GM18519 (cell line): ENCODE measurements around the gene LTO1.
"Not testable (repeated sequence)": the region's sequence is repeated elsewhere in the genome, so short reads cannot be mapped to it uniquely, and the experiment has no call there.

ENCODE experiments used
- ATAC-seq: cut with Tn5 transposase; IDR thresholded peaks from one replicate; pipeline ENCODE4 v1.9.1; 2021; ENCODE audit warnings: mild to moderate bottlenecking, moderate library complexity; ENCODE audit not compliant: unreplicated experiment, low FRiP score

LTO1 gene

DNA sequence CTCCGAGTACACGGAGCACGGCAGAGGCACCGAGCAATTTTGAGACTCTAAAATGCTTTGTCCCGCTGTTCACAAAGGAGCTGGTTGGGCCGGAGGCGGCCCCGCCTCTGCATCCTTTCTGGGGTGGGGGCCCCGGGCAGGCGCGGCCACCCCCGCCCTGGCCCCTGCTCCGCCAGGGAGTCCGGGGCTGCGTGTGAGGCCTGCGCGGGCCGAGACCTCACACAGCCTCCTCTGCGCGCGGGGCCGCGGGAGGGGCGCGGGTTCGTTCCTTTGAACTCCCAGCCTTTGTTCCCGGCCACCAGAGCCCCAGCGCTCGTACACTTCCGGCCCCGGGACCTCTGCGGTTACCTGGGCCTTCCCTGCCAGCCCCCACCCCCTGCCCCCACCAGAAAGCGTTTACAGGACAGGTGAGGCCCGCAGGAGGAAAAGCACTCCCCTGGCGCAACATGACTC, 27.1 kb upstream of the LTO1 start:
- no peak for ATAC-seq

- ATAC-seq = no peak
These were observed 25.4 kb upstream of the LTO1 start for GRCh38 chr11:69700278-69701140.

GRCh38 chr11:69699213-69699612, 24.1 kb upstream of the LTO1 start:
- ATAC-seq = no peak

DNA sequence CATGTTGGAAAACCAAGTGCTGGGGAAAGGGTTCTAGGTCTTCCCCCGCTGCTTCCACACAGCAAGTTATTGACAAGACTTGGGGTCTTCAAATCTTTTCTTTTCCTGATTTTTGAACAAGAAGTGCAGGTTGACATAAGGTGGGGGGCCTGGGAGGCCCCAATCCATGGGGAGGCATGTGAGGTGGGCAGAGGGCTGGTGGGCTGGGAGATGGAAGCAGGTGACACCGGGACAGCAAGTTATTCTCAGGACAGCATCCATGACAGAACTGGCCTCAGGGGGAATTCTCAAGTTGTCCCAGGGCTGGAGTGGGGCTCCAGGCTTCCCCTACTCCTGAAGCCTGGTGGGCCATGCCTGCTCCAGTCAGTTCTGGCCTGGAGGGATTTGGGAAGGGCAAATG, 23.2 kb upstream of the LTO1 start:
- no peak for ATAC-seq

DNA sequence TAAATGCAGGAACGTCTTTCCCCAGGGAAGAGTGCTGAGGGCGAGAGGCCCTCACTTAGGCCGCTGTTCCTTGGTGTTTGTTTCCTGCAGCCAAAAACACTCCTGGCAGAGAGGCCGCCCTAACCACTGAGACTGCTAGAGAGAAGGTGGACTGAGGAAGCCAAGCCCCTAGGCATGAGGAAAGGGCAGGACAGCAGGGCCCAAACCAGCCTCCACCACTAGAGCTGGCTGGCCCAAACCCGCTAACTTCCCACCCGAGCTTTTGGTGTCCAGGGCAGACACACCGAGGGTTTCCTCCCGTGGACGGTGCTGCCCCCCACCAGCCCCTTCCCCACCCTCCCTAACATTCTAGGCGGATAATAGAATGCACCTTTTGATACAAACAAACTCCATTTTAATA, 22.7 kb upstream of the LTO1 start:
- ATAC-seq = no peak

DNA sequence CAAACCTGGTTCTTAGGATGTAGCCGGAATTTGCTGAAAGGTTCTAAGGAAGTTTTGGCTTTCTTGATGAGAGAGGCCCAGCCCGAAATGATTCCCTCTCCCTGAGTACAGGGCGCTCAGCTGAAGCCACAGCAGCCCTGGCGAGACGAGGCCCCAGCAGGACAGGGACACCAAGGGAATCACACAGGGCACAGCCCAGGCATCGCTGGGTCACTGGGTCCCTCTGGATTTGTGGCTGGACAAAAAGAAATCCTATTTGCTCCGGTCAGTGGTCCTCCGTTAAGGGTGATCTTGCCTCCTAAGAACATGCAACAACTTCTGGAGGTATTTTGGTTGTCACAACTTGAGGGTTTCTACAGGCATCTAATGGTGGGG, 22.3 kb upstream of the LTO1 start:
- no peak for ATAC-seq

DNA sequence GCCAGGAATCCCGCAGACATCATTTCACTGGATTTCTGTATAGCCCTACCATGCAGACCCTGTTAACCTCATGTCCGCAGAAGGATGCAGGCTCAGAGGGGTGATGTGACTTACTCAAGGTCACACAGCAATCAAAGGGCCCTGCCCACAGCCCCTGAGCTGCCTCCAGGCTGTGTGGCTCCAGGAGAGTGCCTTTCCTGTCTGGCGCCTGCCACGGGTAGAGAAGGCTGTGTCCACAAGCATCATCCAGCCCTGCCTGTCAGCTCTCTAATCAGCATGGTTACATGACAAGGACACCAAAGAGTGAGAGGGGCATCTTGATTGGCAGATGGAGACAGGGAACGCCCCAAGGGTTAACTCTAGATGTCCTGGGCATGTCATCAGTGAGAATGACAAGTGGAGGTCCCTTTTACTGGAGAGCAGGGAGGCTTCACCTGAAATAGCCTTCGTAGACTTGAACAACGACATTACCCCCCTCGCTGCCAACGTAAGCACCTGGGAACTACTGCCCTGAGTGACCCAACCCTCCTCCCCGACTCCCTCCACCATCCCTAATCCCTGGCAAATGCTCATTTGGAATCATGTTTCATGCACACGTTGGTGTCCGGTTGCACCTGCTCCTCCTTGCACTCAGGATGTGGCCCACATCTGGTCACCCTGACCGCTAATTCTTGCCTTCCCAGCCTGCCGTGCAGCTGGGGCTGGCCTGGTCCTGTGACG, 21.8 kb upstream of the LTO1 start:
- no peak for ATAC-seq

GRCh38 chr11:69695995-69696394, 20.8 kb upstream of the LTO1 start:
- not testable (repeated sequence) for ATAC-seq

GRCh38 chr11:69695581-69695980, 20.4 kb upstream of the LTO1 start:
- ATAC-seq = no peak

DNA sequence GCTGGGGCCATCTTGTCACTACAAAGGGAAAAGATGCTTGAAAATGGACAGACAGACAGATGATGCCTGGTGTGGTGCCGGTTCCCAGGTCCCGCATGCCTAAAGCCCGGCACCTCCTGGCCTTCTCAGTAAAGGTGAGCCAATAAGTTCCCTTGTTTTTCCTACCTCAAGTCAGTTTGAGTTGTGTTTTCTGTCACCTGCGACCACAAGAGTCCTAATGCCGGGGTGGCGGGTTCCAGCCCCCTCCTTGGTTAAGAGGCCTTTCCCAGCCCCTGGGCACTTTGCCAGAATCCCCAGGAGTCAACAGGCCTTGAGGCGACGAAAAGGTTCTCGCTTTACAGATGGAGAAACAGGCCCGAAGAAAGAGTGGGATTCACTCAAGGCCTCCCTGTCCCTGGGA, 19.6 kb upstream of the LTO1 start:
- ATAC-seq = no peak

DNA sequence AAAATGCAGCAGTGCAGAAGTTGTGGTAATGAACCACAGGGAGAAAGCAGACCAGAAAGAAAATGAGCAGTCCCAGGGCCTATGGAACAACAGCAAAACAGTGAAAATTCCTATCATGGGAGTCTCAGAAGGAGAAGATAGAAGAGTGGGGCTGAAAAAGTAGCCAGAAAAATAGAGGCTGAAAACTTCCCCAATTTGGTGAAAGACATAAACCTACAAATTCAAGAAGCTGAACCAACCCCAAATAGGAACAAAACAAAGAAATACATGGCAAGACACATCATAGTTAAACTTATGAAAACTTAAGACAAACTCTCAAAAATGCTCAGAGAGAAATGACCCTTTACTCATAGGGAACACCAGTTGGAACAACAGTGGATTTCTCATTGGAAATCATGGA, 17.3 kb upstream of the LTO1 start:
- ATAC-seq = no peak

DNA sequence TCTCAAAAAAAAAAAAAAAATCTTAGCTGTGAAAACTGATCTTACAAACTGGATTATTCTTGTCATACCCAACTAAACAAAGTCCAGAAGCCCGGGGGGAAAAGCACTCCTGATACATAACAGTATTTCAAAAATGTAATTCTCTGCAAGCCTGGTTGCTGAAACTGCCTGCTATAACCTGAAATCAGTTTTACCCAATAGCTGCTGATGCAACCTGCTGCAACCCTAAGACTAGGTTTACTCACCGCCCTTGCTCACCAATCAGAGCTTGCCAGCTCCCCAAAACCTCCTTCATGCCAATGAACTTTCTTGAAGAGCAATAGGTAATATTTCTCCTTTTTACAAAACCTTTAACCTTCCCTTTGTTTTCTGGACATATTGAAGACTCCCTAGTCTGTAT, 16.3 kb upstream of the LTO1 start:
- ATAC-seq = no peak

DNA sequence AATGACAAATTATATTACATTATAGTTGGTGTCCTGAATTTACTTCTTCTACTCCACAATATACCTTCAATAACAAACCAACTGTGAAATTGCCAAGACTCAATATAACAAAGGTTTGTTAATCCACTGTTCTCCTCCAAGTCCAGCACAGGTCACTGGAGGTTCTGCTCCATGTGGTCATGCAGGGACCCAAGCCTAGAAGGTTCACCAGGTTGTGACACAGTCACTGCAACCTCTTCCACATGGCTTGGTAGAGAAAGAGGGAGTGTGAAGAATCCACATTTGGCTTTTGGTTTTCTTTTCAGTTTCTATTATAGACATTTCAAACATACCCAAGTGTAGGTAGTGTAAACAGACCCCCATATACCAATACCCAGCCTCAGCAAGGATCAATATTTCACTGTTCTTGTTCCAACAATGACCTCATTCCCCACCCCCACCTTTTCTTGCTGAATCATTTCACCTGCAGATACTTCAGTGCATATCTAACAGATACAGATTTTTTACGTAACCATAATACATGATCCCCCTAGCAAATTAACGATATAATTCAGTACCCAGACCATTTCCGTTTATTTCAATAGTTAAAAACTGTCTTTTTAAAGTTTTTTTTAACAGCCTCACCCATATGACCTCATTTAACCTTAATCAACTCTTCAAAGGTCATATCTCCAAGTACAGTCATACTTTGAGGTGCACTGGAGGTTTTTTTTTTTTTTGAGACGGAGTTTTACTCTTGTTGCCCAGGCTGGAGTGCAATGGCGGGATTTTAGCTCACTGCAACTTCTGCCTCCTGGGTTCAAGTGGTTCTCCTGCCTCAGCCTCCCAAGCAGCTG, 14.5 kb upstream of the LTO1 start:
- ATAC-seq = no peak

DNA sequence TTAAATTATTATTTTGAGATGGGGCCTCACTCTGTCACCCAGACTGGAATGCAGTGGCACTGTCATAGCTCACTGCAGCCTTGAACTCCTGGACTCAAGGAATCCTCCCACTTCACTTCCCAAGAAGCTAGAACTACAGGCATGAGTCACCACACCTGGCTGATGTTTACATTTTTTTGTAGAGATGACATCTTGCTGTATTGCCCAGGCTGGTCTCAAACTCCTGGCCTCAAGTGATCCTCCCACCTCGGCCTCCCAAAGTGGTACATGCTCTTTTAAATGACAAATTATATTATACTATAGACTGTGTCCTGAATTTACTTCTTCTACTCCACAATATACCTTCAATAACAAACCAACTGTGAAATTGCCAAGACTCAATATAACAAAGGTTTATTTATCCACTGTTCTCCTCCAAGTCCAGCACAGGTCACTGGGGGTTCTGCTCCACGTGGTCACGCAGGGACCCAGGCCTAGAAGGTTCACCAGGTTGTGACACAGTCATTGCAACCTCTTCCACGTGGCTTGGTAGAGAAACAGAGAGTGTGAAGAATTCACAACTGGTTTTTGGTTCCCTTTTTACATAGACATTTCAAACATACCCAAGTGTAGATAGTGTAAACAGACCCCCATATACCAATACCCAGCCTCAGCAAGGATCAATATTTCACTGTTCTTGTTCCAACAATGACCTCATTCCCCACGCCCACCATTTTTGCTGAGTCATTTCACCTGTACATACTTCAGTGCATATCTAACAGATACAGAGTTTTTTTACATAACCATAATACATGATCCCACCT, 13.0 kb upstream of the LTO1 start:
- not testable (repeated sequence) for ATAC-seq

DNA sequence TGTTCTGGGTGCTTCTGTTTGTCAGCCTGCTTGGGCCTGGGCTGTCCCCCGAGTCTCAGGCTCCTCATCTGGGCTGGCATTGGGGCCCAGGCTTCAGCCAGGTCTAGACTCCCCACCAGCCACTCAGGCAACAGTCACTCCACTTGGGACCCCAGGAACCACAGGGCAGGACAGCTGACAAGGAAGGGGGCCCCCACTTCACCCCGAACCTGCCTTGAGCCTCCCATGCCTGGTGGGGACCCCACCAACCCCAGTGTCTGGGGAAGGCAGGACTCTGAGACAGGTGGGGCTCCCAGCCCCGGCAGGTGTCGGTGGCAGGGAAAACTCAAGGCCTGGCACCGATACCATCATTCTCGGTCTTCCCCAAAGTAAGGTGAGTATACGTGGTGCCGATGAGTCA, 11.7 kb upstream of the LTO1 start:
- ATAC-seq = no peak

DNA sequence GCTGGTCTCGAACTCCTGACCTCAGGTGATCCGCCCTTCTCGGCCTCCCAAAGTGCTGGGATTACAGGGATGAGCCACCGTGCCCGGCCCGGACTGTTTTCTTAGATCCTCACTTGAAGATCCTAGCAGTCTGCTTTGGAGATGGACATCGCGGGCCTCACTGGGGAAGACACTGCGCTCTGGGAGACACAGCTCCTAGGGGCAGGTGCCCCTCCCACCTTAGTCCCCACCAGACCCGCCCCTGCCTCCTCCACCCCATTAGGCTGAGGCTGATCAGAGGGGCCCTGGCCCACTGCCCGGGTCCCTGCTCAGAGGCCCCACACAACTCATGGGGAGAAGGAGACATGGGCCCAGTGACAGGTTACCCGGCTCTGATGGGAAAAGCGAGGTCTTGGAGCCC, 11.3 kb upstream of the LTO1 start:
- ATAC-seq = no peak

GRCh38 chr11:69685348-69685747, 10.2 kb upstream of the LTO1 start:
- no peak for ATAC-seq

DNA sequence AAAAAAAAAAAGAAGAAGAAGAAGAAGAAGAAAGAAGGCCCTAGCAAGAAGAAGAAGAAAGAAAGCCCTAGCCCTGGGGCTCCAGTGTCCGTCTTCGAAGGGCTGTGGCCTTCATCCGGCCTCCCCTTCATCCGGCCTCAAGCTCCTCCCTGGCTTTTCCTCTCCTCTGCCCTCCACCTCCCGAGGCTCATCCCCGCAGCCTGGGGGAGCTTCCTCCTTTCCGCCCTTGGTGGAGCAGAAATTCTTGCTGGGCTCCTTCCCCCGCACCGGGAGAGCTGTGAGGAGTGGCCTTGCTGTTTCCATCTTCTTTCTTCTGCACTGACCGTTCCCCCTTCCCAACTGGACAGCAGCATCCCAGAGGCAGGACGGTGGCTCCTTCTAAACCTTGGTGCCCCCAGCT, 9.5 kb upstream of the LTO1 start:
- no peak for ATAC-seq

DNA sequence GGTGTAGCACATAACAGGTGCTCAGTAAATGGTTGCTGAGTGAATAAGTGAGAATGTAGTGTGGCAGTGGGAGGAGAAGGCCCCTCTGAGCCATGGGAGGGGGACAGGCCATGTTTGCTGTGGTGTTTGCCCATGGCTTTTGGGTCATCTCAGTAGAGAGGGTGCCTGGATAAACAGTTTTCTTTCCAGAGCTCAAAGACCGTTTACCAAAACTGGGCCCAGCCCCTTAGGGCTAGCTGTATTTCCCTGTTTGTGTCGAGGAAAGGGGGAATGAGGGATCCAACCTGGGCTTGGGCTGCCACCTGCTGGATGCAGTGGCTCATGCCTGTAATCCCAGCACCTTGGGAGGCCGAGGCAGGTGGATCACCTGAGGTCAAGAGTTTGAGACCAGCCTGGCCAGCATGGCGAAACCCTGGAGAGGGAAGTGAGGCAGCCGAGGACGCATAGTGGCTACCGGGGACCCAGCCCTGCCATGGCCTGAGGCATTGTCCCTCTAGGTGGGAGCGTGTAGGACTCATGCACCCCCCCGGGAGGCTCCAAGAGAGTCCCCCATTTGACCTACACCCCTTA, 8.7 kb upstream of the LTO1 start:
- no peak for ATAC-seq
